ENCODE data around the gene FYN. TPM values are rescaled to one million over a fixed set of nuclear protein-coding genes. Genes with fewer than 3 reads are reported as not detected.

The FYN gene
- total and polyA plus RNA-seq, 4 experiments from 2014 or later, result 338 to 713 (median 564) TPM

- Mint-ChIP-seq H3K27me3 (no peaks in the 10 kb centered on the region), H3K4me1 (peaks cover 68 to 100% (median 88%) of the 10 kb centered on the region in 4 donors), H3K27ac (peak overlapping the region; percentile 83 to 97 (median 93)), H3K36me3 (peaks cover 79 to 82% of the 10 kb centered on the region in 2 donors), H3K4me3 (peak overlapping the region in 7 of 8 donors; percentile 29 to 76 (median 48)), H3K9me3 (peaks cover 0 to 25% (median 12%) of the 10 kb centered on the region in 8 donors)
- Histone ChIP-seq H3K27ac (ENCODE audit: low read depth, low read length) (peak overlapping the region; percentile 27), H3K27me3 (ENCODE audit: insufficient read depth, low read length) (no peaks in the 10 kb centered on the region), H3K4me3 (ENCODE audit: low read length in 2 of 2) (no peak overlapping the region), H3K4me1 (ENCODE audit: insufficient read depth, low read length) (peaks cover 100% of the 10 kb centered on the region), H3K36me3 (ENCODE audit: insufficient read depth, low read length) (peaks cover 18% of the 10 kb centered on the region), H3K9me3 (ENCODE audit: control insufficient read depth in 1 of 2, low read length in 2 of 2) (peaks cover 0 to 7% of the 10 kb centered on the region in 2 donors)
- ChIA-PET CTCF (ENCODE audit: partially characterized antibody) (interaction anchor here (0.7 to 3.7 kb wide), 6 partner anchors 9 to 278 kb away, joined by 3 to 19 read pairs (median 4); partner anchors contain the start of gene FYN), POLR2A (ENCODE audit: partially characterized antibody) (interaction anchor here (1.0 to 6.4 kb wide), 11 partner anchors 8 to 137 kb away, joined by 3 to 48 read pairs (median 5); no protein-coding TSS in a partner anchor)
- intact Hi-C loops (cut with micrococcal nuclease), result no loop called here
- no peak for DNase-seq
Observed at GRCh38 chr6:111734068-111735061, 138.9 kb downstream of the FYN start.

DNA sequence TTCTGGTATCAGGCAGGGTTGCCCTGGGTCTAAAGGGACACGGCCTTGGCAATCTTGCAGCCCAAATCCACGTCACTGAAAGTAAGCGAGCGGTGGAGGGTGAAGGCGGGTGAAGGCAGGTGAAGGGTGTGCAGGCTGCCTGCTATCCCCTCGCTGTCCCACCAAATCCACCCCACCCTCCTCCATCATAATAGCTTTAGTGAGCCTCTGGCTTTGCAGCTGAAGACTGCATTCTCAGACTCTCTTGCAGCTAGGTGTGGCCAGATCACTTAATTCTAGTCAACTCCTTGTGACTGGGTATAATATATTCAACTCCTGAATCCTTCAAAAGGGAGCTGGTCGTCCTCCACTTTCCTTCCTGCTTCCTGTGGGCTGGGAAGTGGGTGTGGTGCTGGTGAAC is 140.9 kb downstream of the FYN start:
- H3K4me1 Mint-ChIP-seq, result peaks cover 56 to 98% (median 83%) of the 10 kb centered on the region in 4 donors
- Histone ChIP-seq H3K27ac (ENCODE audit: low read depth, low read length) (no peak overlapping the region), H3K4me1 (ENCODE audit: insufficient read depth, low read length) (peaks cover 97% of the 10 kb centered on the region), H3K27me3 (ENCODE audit: insufficient read depth, low read length) (no peaks in the 10 kb centered on the region), H3K36me3 (ENCODE audit: insufficient read depth, low read length) (peaks cover 18% of the 10 kb centered on the region), H3K9me3 (ENCODE audit: control insufficient read depth in 1 of 2, low read length in 2 of 2) (peaks cover 0 to 7% of the 10 kb centered on the region in 2 donors), H3K4me3 (ENCODE audit: low read length in 2 of 2) (no peak overlapping the region)
- H3K27me3 Mint-ChIP-seq, result no peaks in the 10 kb centered on the region
- intact Hi-C loops (cut with micrococcal nuclease), result no loop called here
- peaks cover 67 to 77% of the 10 kb centered on the region in 2 donors for H3K36me3 Mint-ChIP-seq
- peak overlapping the region in 6 of 7 donors; percentile 32 to 90 (median 88) for H3K27ac Mint-ChIP-seq
- peak overlapping the region in 2 of 8 donors; percentile 17 to 58 for H3K4me3 Mint-ChIP-seq
- DNase-seq, result no peak
- POLR2A ChIA-PET (ENCODE audit: partially characterized antibody), result interaction anchor here (0.9 to 1.1 kb wide), 2 partner anchors 9 to 142 kb away, joined by 3 read pairs; no protein-coding TSS in a partner anchor
- CTCF ChIA-PET (ENCODE audit: partially characterized antibody), result interaction anchor here (0.8 to 0.9 kb wide), 2 partner anchors 10 to 22 kb away, joined by 3 read pairs; no protein-coding TSS in a partner anchor
- peaks cover 0 to 22% (median 12%) of the 10 kb centered on the region in 8 donors for H3K9me3 Mint-ChIP-seq

DNA sequence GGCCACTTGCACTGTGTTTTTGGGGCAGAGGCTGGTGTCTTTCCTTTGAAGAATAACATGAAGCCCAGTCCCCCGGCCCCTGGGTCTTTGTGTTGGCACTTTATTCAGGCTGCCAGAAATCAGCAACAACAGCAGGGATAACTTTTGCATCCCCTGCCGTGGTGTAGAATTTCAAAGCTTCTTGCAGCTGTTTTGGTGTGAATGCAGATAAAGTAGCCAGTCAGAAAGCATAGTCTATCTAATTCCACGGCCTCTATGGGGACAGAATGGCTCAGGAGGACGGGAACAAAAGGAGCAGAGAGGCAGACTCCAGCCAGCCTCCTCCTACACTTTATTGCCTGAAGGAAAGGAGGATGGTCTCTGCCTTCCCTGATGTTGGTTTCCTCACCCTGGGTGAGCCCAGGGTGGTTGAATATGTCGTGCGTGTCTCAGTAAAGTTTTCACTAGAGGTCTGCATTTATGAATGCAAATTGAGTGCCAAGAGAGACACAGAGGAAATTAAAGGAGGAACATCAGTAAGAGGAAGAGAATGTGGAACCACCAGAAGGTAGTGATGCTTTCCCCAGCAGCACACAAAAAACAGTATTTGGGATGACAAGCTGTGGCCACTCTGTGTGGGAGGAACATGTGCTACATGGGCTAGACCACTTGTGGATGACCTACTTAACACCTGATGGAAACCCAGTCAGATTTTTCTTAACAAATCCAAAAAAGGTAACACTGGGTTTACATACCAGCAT is 141.6 kb downstream of the FYN start:
- Histone ChIP-seq H3K4me3 (ENCODE audit: low read length in 2 of 2) (no peak overlapping the region), H3K27ac (ENCODE audit: low read depth, low read length) (no peak overlapping the region), H3K9me3 (ENCODE audit: control insufficient read depth in 1 of 2, low read length in 2 of 2) (peaks cover 0 to 7% of the 10 kb centered on the region in 2 donors), H3K4me1 (ENCODE audit: insufficient read depth, low read length) (peaks cover 97% of the 10 kb centered on the region), H3K36me3 (ENCODE audit: insufficient read depth, low read length) (peaks cover 18% of the 10 kb centered on the region), H3K27me3 (ENCODE audit: insufficient read depth, low read length) (no peaks in the 10 kb centered on the region)
- H3K4me1 Mint-ChIP-seq, result peaks cover 56 to 98% (median 81%) of the 10 kb centered on the region in 4 donors
- peak overlapping the region in 5 of 8 donors; percentile 9 to 58 (median 33) for H3K4me3 Mint-ChIP-seq
- H3K27ac Mint-ChIP-seq, result peak overlapping the region; percentile 64 to 91 (median 89)
- no peak for DNase-seq
- POLR2A ChIA-PET (ENCODE audit: partially characterized antibody), result interaction anchor here (1.1 kb wide), 1 partner anchor 9 kb away, joined by 3 read pairs; no protein-coding TSS in a partner anchor
- peaks cover 0 to 22% (median 12%) of the 10 kb centered on the region in 8 donors for H3K9me3 Mint-ChIP-seq
- no peaks in the 10 kb centered on the region for H3K27me3 Mint-ChIP-seq
- H3K36me3 Mint-ChIP-seq, result peaks cover 68 to 75% of the 10 kb centered on the region in 2 donors
- CTCF ChIA-PET (ENCODE audit: partially characterized antibody), result interaction anchor here (0.9 kb wide), 1 partner anchor 21 kb away, joined by 3 read pairs; no protein-coding TSS in a partner anchor
- intact Hi-C loops (cut with micrococcal nuclease), result no loop called here

GRCh38 chr6:111730864-111731263 is 142.4 kb downstream of the FYN start:
- peaks cover 0 to 20% (median 12%) of the 10 kb centered on the region in 8 donors for H3K9me3 Mint-ChIP-seq
- H3K27ac Mint-ChIP-seq, result peak overlapping the region; percentile 64 to 91 (median 88)
- Histone ChIP-seq H3K27me3 (ENCODE audit: insufficient read depth, low read length) (no peaks in the 10 kb centered on the region), H3K9me3 (ENCODE audit: control insufficient read depth in 1 of 2, low read length in 2 of 2) (peaks cover 0 to 7% of the 10 kb centered on the region in 2 donors), H3K36me3 (ENCODE audit: insufficient read depth, low read length) (peaks cover 18% of the 10 kb centered on the region), H3K27ac (ENCODE audit: low read depth, low read length) (no peak overlapping the region), H3K4me1 (ENCODE audit: insufficient read depth, low read length) (peaks cover 97% of the 10 kb centered on the region), H3K4me3 (ENCODE audit: low read length in 2 of 2) (no peak overlapping the region)
- intact Hi-C loops (cut with micrococcal nuclease), result no loop called here
- CTCF ChIA-PET (ENCODE audit: partially characterized antibody), result no interaction called here
- DNase-seq, result no peak
- POLR2A ChIA-PET (ENCODE audit: partially characterized antibody), result interaction anchor here (0.7 to 0.9 kb wide), 2 partner anchors 29 to 33 kb away, joined by 3 to 4 read pairs; no protein-coding TSS in a partner anchor
- peaks cover 56 to 98% (median 81%) of the 10 kb centered on the region in 4 donors for H3K4me1 Mint-ChIP-seq
- peaks cover 69 to 82% of the 10 kb centered on the region in 2 donors for H3K36me3 Mint-ChIP-seq
- H3K27me3 Mint-ChIP-seq, result no peaks in the 10 kb centered on the region
- H3K4me3 Mint-ChIP-seq, result peak overlapping the region in 4 of 8 donors; percentile 32 to 57 (median 48)

GRCh38 chr6:111727802-111728201 is 145.4 kb downstream of the FYN start:
- Histone ChIP-seq H3K4me1 (ENCODE audit: insufficient read depth, low read length) (peaks cover 96% of the 10 kb centered on the region), H3K9me3 (ENCODE audit: control insufficient read depth in 1 of 2, low read length in 2 of 2) (peaks cover 0 to 6% of the 10 kb centered on the region in 2 donors), H3K36me3 (ENCODE audit: insufficient read depth, low read length) (peaks cover 12% of the 10 kb centered on the region), H3K27me3 (ENCODE audit: insufficient read depth, low read length) (no peaks in the 10 kb centered on the region), H3K27ac (ENCODE audit: low read depth, low read length) (no peak overlapping the region), H3K4me3 (ENCODE audit: low read length in 2 of 2) (no peak overlapping the region)
- ChIA-PET CTCF (ENCODE audit: partially characterized antibody) (interaction anchor here (1.0 to 2.3 kb wide), 3 partner anchors 8 to 31 kb away, joined by 4 to 7 read pairs (median 5); no protein-coding TSS in a partner anchor), POLR2A (ENCODE audit: partially characterized antibody) (interaction anchor here (0.7 to 4.2 kb wide), 3 partner anchors 9 to 96 kb away, joined by 3 to 33 read pairs (median 3); no protein-coding TSS in a partner anchor)
- H3K9me3 Mint-ChIP-seq, result peaks cover 0 to 10% (median 6%) of the 10 kb centered on the region in 8 donors
- H3K27ac Mint-ChIP-seq, result peak overlapping the region; percentile 19 to 95 (median 64)
- peaks cover 59 to 63% of the 10 kb centered on the region in 2 donors for H3K36me3 Mint-ChIP-seq
- H3K27me3 Mint-ChIP-seq, result no peaks in the 10 kb centered on the region
- peaks cover 64 to 98% (median 81%) of the 10 kb centered on the region in 4 donors for H3K4me1 Mint-ChIP-seq
- intact Hi-C loops (cut with micrococcal nuclease), result no loop called here
- no peak for DNase-seq
- H3K4me3 Mint-ChIP-seq, result peak overlapping the region in 1 of 8 donors; percentile 21

DNA sequence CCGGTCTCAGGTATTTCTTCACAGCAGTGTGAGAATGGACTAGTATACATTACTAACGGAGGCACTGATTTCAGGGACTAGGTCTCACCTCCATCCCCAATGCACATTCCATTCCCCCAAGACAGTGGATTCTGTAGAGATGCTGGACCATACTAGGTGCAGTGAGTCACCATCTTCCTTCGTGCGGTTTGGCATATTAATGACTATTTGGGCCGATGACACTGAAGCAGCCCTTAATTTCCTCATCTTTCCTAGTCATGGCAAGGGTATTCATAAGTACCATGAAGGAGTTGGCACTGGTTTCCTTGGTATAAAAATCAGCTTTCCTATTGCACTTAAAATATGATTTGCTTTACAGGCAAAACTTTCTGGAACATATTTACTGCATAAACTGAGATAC is 146.2 kb downstream of the FYN start:
- Histone ChIP-seq H3K27ac (ENCODE audit: low read depth, low read length) (no peak overlapping the region), H3K27me3 (ENCODE audit: insufficient read depth, low read length) (no peaks in the 10 kb centered on the region), H3K4me1 (ENCODE audit: insufficient read depth, low read length) (peaks cover 96% of the 10 kb centered on the region), H3K36me3 (ENCODE audit: insufficient read depth, low read length) (peaks cover 5% of the 10 kb centered on the region), H3K4me3 (ENCODE audit: low read length in 2 of 2) (no peak overlapping the region), H3K9me3 (ENCODE audit: control insufficient read depth in 1 of 2, low read length in 2 of 2) (no peaks in the 10 kb centered on the region)
- Mint-ChIP-seq H3K27me3 (no peaks in the 10 kb centered on the region), H3K4me3 (peak overlapping the region in 1 of 8 donors; percentile 38), H3K27ac (peak overlapping the region; percentile 62 to 97 (median 87)), H3K4me1 (peaks cover 71 to 98% (median 84%) of the 10 kb centered on the region in 4 donors), H3K36me3 (peaks cover 55 to 63% of the 10 kb centered on the region in 2 donors), H3K9me3 (peaks cover 0 to 4% (median 0%) of the 10 kb centered on the region in 8 donors)
- intact Hi-C loops (cut with micrococcal nuclease), result no loop called here
- no peak for DNase-seq
- CTCF ChIA-PET (ENCODE audit: partially characterized antibody), result interaction anchor here (1.0 to 2.3 kb wide), 6 partner anchors 9 to 36 kb away, joined by 4 to 8 read pairs (median 7); no protein-coding TSS in a partner anchor
- POLR2A ChIA-PET (ENCODE audit: partially characterized antibody), result interaction anchor here (0.7 to 4.2 kb wide), 6 partner anchors 9 to 97 kb away, joined by 3 to 33 read pairs (median 4); no protein-coding TSS in a partner anchor
